Esophagus squamous epithelium (tissue), 5 donors: Measurements from ENCODE around the gene TUBGCP4. TPM values are rescaled to one million over a fixed set of nuclear protein-coding genes. Genes with fewer than 3 reads are reported as not detected.
"Not testable (repeated sequence)": the region's sequence is repeated elsewhere in the genome, so short reads cannot be mapped to it uniquely, and the experiment has no call there.

ENCODE experiments used
- DNase-seq: peaks from one replicate; lab custom pipeline; 2025; lab: John Stamatoyannopoulos, UW
- H3K27ac ChIP-seq, 4 donors: fragments of 200-600 bp; sonication (generic); one replicate each; pipeline ENCODE4 v1.5.1; 2016 to 2019; ENCODE audit warnings: mild to moderate bottlenecking in 1 of 4
- H3K27me3 ChIP-seq, 4 donors: fragments of 200-600 bp; sonication (generic); 1 replicate in 3 of 4; 2 replicates in 1 of 4; pipeline versions ENCODE4 v1.5.1 to v1.6.0; 2017 to 2021; ENCODE audit warnings: antibody characterized with exemption in 1 of 4
- H3K36me3 ChIP-seq, 3 donors: fragments of 200-600 bp; sonication (generic); one replicate each; pipeline ENCODE4 v1.5.1; 2016 to 2019
- H3K4me1 ChIP-seq, 3 donors: fragments of 200-600 bp; sonication (generic); one replicate each; pipeline ENCODE4 v1.5.1; 2017 to 2019
- H3K4me3 ChIP-seq, 4 donors: fragments of 200-600 bp; sonication (generic); 1 replicate in 3 of 4; 2 replicates in 1 of 4; pipeline ENCODE4 v1.5.1; 2016 to 2019; ENCODE audit warnings: mild to moderate bottlenecking in 2 of 4, moderate library complexity in 1 of 4
- H3K9me3 ChIP-seq, 3 donors: fragments of 200-600 bp; sonication (generic); one replicate each; pipeline ENCODE4 v1.5.1; 2016 to 2019
- POLR2A ChIP-seq, 4 donors: fragments of 450-650 bp; IDR thresholded peaks; one replicate each; pipeline ENCODE4 v1.6.1; 2017; ENCODE audit warnings: antibody characterized with exemption in 4 of 4, mild to moderate bottlenecking in 4 of 4, moderate library complexity in 3 of 4
- WGBS, 2 donors: methylation state at CpG; one replicate each; pipeline ENCODE4 v1.1.5; 2018; 5-methylcytosine and 5-hydroxymethylcytosine counted together
- intact Hi-C: fragments of 100-400 bp; cut with DNase I; formaldehyde crosslinking; loops from one replicate; pipeline ENCODE4 v1.15.0; 2022
- total RNA-seq, 4 donors: library from RNA; depleted of rRNA; stranded (reverse); fragments of >200 nt; gene quantifications; one replicate each; pipeline ENCODE4 v1.1.0, GENCODE V29; 2016
- TF ChIP-seq, protein P1 (sequence below), 6 experiments: fragments of 450-650 bp in 4 of 6; fragments of 200-600 bp in 2 of 6; sonication (generic) in 2 of 6; IDR thresholded peaks; one replicate each; pipeline ENCODE4 v1.5.1; 2016 to 2019; ENCODE audit warnings: antibody characterized with exemption in 6 of 6, mild to moderate bottlenecking in 4 of 6, moderate library complexity in 4 of 6
- donor health status: DM: yes; HTN: yes; CAD: no.

TUBGCP4 gene
- total RNA-seq, 4 donors from 2014 or later: 12.7 to 21.2 (median 20.8) TPM

DNA sequence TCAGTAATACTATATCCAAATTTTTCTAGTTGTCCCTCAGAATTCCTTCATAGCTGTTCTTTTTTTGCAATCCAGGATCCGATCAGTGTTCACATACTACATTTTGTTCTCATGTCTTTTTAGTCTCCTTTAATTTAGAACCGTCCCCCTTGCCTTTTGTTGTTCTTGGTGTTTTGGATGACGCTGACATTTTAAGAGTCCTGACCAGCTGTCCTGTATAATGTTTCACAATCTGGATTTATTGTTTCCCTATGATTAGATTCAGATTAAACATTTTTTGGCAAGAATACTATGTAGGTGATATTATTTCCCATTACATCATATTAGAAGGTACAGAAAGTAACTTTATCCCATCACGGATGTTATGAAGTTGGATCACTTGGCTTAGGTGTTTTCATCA lies 11.4 kb downstream of the TUBGCP4 start:
- Histone ChIP-seq H3K27ac (no peak overlapping the region), H3K27me3 (no peaks in the 10 kb centered on the region), H3K4me3 (no peak overlapping the region), H3K9me3 (no peaks in the 10 kb centered on the region), H3K36me3 (peaks cover 0 to 100% (median 12%) of the 10 kb centered on the region in 3 donors), H3K4me1 (no peaks in the 10 kb centered on the region)
- TF ChIP-seq, protein P1, sequence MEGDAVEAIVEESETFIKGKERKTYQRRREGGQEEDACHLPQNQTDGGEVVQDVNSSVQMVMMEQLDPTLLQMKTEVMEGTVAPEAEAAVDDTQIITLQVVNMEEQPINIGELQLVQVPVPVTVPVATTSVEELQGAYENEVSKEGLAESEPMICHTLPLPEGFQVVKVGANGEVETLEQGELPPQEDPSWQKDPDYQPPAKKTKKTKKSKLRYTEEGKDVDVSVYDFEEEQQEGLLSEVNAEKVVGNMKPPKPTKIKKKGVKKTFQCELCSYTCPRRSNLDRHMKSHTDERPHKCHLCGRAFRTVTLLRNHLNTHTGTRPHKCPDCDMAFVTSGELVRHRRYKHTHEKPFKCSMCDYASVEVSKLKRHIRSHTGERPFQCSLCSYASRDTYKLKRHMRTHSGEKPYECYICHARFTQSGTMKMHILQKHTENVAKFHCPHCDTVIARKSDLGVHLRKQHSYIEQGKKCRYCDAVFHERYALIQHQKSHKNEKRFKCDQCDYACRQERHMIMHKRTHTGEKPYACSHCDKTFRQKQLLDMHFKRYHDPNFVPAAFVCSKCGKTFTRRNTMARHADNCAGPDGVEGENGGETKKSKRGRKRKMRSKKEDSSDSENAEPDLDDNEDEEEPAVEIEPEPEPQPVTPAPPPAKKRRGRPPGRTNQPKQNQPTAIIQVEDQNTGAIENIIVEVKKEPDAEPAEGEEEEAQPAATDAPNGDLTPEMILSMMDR (IDR thresholded peaks at IDR 0.05): no peak
- no peak for TF ChIP-seq POLR2A (IDR thresholded peaks at IDR 0.05)
- WGBS, 2 donors: 91 to 92% methylated on average over 4 of the region's 4 CpGs
- no peak for DNase-seq
- intact Hi-C loops: no loop called here

DNA sequence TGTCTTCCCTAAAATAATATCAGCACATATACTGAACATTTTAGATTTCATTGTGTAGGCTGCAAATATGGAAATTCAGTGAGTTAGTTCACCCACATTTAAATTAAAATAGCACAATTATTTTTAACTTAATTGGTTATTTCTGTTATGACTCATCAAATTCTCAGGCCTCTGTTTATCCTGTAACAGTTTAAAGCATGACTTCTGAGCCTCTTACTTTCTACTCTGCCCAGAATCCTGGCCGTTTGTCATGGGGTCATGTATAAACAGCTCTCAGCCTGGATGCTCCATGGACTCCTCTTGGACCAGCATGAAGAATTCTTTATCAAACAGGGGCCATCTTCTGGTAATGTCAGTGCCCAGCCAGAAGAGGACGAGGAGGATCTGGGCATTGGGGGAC lies 12.2 kb downstream of the TUBGCP4 start:
- Histone ChIP-seq H3K36me3 (peaks cover 3 to 100% (median 20%) of the 10 kb centered on the region in 3 donors), H3K27me3 (no peaks in the 10 kb centered on the region), H3K4me3 (no peak overlapping the region), H3K9me3 (no peaks in the 10 kb centered on the region), H3K27ac (no peak overlapping the region), H3K4me1 (no peaks in the 10 kb centered on the region)
- intact Hi-C loops: no loop called here
- no peak for DNase-seq
- TF ChIP-seq POLR2A (IDR thresholded peaks at IDR 0.05): no peak
- TF ChIP-seq, protein P1 (IDR thresholded peaks at IDR 0.05): no peak
- WGBS, 2 donors: 51 to 63% methylated on average over 2 of the region's 2 CpGs

DNA sequence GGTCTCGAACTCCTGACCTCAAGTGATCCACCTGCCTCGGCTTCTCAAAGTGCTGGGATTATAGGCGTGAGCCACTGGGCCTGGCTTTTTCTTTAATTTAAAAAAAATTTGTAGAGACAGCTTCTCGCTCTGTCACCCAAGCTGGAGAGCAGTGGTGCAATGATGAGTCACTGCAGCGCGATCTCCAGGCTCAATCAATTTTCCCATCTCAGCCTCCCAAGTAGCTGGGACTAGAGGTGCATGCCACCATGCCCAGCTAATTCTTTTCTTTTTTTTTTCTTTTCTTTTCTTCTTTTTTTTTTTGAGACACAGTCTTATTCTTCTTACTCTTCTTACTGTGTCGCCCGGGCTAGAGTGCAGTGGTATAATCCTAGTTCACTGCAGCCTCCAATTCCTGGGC lies 19.8 kb downstream of the TUBGCP4 start:
- TF ChIP-seq POLR2A (IDR thresholded peaks at IDR 0.05): no peak
- TF ChIP-seq, protein P1 (IDR thresholded peaks at IDR 0.05): no peak
- no peak overlapping the region for H3K4me3 ChIP-seq
- 90 to 91% methylated on average over 8 of the region's 8 CpGs for WGBS, 2 donors
- no peak for DNase-seq
- H3K4me1 ChIP-seq: no peaks in the 10 kb centered on the region
- intact Hi-C loops: no loop called here
- no peaks in the 10 kb centered on the region for H3K27me3 ChIP-seq
- no peak overlapping the region for H3K27ac ChIP-seq
- peaks cover 3 to 94% (median 20%) of the 10 kb centered on the region in 3 donors for H3K36me3 ChIP-seq
- no peaks in the 10 kb centered on the region for H3K9me3 ChIP-seq

DNA sequence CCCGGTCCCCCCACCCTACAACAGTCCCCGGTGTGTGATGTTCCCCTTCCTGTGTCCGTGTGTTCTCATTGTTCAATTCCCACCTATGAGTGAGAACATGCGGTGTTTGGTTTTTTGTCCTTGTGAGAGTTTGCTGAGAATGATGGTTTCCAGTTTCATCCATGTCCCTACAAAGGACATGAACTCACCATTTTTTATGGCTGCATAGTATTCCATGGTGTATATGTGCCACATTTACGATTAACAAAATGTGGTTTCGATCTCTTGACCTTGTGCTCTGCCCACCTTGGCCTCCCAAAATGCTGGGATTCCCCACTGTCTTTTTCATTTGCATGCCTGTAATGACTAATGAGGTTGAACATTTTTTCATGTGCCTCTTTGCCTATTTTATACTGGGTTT lies 22.7 kb downstream of the TUBGCP4 start:
- H3K9me3 ChIP-seq, DNase-seq, H3K27me3 ChIP-seq, H3K4me3 ChIP-seq, intact Hi-C loops, H3K27ac ChIP-seq, H3K4me1 ChIP-seq: not testable (repeated sequence)
- H3K36me3 ChIP-seq: peaks cover 10 to 94% (median 18%) of the 10 kb centered on the region in 3 donors
- 96 to 99% methylated on average over 6 of the region's 6 CpGs for WGBS, 2 donors

DNA sequence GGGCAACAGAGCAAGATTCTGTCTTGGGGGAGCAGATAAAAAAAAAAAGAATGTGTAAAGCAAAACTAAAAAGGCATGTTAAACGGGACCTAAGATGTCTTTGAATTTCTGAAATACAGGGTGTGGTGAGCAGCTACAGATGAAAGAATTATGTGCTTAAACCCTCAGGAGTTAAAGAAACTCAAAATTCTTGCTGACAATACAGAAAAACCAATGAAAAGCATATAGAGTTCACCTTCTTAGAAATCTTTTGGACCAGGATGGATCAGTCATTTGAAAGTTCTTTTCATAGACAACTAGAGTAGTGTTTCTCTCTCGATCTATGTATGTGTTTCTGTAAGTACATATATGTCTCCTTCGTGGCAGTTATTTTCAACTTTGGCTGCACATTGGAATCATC lies 31.4 kb downstream of the TUBGCP4 start:
- intact Hi-C loops: no loop called here
- Histone ChIP-seq H3K36me3 (peaks cover 24 to 100% (median 29%) of the 10 kb centered on the region in 3 donors), H3K4me3 (no peak overlapping the region), H3K27me3 (no peaks in the 10 kb centered on the region), H3K4me1 (no peaks in the 10 kb centered on the region), H3K27ac (no peak overlapping the region), H3K9me3 (no peaks in the 10 kb centered on the region)
- DNase-seq: no peak
- no peak for TF ChIP-seq POLR2A (IDR thresholded peaks at IDR 0.05)
- TF ChIP-seq, protein P1 (IDR thresholded peaks at IDR 0.05): no peak
- WGBS, 2 donors: 73 to 80% methylated on average over 3 of the region's 3 CpGs

DNA sequence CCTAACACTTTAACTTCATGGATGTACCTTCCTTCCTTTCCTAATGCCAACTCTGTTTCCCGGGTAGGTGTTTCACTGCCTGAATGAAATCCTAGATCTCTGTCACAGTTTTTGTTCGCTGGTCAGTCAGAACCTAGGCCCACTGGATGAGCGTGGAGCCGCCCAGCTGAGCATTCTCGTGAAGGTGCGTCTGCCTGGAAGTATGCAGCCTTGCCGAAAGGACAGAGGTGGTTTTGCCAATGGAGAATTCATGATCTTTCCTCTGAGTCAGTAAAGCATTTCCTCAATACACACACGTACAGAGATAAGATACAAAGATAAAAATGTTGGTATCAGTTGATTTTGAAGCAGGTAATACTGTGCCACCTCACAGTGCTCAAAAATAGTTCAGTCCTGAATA lies 32.7 kb downstream of the TUBGCP4 start:
- H3K4me3 ChIP-seq: no peak overlapping the region
- TF ChIP-seq, protein P1 (IDR thresholded peaks at IDR 0.05): no peak
- 89 to 93% methylated on average over 6 to 8 of the region's 8 CpGs for WGBS, 2 donors
- intact Hi-C loops: no loop called here
- H3K27me3 ChIP-seq: no peaks in the 10 kb centered on the region
- peaks cover 22 to 100% (median 30%) of the 10 kb centered on the region in 3 donors for H3K36me3 ChIP-seq
- no peaks in the 10 kb centered on the region for H3K9me3 ChIP-seq
- no peaks in the 10 kb centered on the region for H3K4me1 ChIP-seq
- H3K27ac ChIP-seq: no peak overlapping the region
- no peak for DNase-seq
